IPS-NIHi7 (cell line): ENCODE data around the gene FBXO48.

ENCODE experiments used
- DNase-seq: peaks from one replicate; pipeline ENCODE4 v3.0.0; 2012; ENCODE audit warnings: mixed read lengths; ENCODE audit errors: extremely low spot score

The FBXO48 gene

DNA sequence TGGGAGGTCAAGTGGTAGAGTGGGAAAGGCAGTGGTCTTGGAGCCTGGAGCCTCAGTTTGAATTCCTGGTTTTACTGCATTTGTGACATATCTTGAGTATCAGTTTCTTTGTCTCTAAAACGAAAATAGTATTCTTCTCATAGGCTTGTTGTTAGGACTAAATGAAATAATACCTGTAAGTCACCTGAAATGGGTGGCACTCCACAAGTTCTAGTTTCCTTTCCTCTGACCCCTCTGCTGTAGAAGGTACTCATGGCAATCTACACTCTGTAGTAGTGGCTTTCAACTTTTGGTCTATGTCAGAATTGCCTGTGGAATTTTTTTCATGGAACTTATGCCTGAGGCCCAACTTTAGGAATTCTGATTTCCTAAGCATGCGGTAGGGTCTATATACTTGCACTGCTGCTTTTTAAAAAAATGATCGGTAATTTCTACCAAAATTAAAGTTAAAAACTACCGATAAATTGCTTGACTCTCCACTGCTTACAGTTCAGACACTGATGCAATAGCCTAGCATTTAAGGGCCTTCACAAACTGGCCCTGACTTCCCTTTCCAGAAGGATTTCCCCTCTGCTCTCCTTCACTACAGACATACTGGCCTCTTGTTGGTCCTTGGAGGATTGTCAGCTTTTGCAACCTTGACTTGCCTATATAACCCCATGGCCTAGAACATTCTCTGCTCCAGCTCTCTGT lies 54.8 kb downstream of the FBXO48 start:
- DNase-seq = no peak

DNA sequence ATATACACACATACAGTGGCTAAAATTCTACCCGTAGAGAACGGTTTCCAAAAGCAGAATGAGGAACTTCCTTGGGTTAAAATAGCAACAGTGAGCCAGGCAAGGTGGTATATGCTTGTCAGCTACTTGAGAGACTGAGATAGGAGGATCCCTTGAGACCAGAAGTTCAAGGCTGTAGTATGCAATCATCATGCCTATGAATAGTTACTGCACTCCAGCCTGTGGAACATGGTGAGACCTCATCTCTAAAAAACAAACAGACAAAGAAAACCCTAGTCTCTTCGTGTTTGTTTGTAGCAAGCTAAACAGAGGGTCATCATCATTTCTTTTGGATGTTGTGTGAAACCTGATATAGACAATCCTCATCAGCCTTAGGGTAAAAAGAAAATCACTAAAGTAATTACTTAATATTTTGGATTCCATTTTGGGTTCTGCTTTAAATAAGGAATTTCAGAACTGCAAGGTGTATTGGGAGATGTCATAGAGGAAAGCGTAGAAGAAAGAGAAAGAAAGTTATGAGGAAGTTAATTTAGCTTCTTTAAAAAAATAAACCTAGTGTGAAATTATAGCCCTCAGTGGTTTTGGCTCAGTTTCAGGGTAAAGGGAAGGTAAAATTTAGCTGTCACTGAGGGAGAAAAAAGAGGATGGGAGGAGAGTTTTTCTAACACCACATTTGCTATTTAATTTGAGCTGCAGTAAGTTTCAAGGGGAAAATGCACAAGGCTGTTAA lies 55.5 kb downstream of the FBXO48 start:
- no peak for DNase-seq
